ENCODE measurements around the gene RNASE1. TPM values are rescaled to one million over a fixed set of nuclear protein-coding genes. Genes with fewer than 3 reads are reported as not detected.

The RNASE1 gene
- total RNA-seq (ENCODE audit: low replicate concordance): 5.7 TPM in 1 of 2 replicates, not detected in the other

GRCh38 chr14:20802341-20803084 lies at the start of gene RNASE1:
RNASE1 (minus strand) TSS chr14:20802844; CDS start chr14:20802068, 776 bp downstream.
- Mint-ChIP-seq H3K4me3 (no peak within 1 kb of the TSS), H3K36me3 (no peaks in the 10 kb centered on the region), H3K27ac (peak within 1 kb of the TSS; percentile 46)

GRCh38 chr14:20848955-20849570 lies 46.4 kb upstream of the RNASE1 start:
- Histone ChIP-seq H3K79me2 (ENCODE audit: low read depth) (no peaks in the 10 kb centered on the region), H4K20me1 (ENCODE audit: low read depth) (peaks cover 14% of the 10 kb centered on the region), H3K4me2 (peak overlapping the region; percentile 14), H3K9me3 (ENCODE audit: low read depth) (no peaks in the 10 kb centered on the region), H3K9ac (no peak overlapping the region), H3K27me3 (peaks cover 90% of the 10 kb centered on the region), H3F3A (ENCODE audit: low read depth) (peaks cover 20% of the 10 kb centered on the region), H3K36me3 (no peaks in the 10 kb centered on the region), H3K4me1 (peaks cover 14% of the 10 kb centered on the region), H3K27ac (no peak overlapping the region), H3K4me3 (no peak overlapping the region), H2AFZ (replicated peaks) (no peak overlapping the region)
- H3K36me3 Mint-ChIP-seq: no peaks in the 10 kb centered on the region
- no peak overlapping the region for H3K27ac Mint-ChIP-seq
- H3K4me3 Mint-ChIP-seq: peak overlapping the region; percentile 14
- peaks cover 6% of the 10 kb centered on the region for H3K27me3 Mint-ChIP-seq (ENCODE audit: insufficient read depth, low read depth)
- TF ChIP-seq CTCF (IDR thresholded peaks at IDR 0.05) (no peak), EZH2phosphoT487 (IDR thresholded peaks at IDR 0.05) (no peak), EZH2 (IDR thresholded peaks at IDR 0.05) (no peak)
- H3K4me1 Mint-ChIP-seq: peaks cover 13% of the 10 kb centered on the region
- no peaks in the 10 kb centered on the region for H3K9me3 Mint-ChIP-seq
- peak; percentile 65 for DNase-seq (ENCODE audit: low spot score)

More at GRCh38 chr14:20802341-20803084, at the start of gene RNASE1:
- Mint-ChIP-seq H3K4me1 (peaks cover 19% of the 10 kb centered on the region), H3K27me3 (ENCODE audit: insufficient read depth, low read depth) (peaks cover 4% of the 10 kb centered on the region), H3K9me3 (no peaks in the 10 kb centered on the region)
- Histone ChIP-seq H4K20me1 (ENCODE audit: low read depth) (no peaks in the 10 kb centered on the region), H3K27me3 (no peaks in the 10 kb centered on the region), H3K4me2 (no peak within 1 kb of the TSS), H3K4me1 (peaks cover 18% of the 10 kb centered on the region), H2AFZ (replicated peaks) (no peak within 1 kb of the TSS), H3K79me2 (ENCODE audit: low read depth) (no peaks in the 10 kb centered on the region), H3F3A (ENCODE audit: low read depth) (no peaks in the 10 kb centered on the region), H3K9ac (no peak within 1 kb of the TSS), H3K36me3 (no peaks in the 10 kb centered on the region), H3K4me3 (no peak within 1 kb of the TSS), H3K9me3 (ENCODE audit: low read depth) (no peaks in the 10 kb centered on the region), H3K27ac (no peak within 1 kb of the TSS)
- DNase-seq (ENCODE audit: low spot score): no peak
- TF ChIP-seq CTCF (IDR thresholded peaks at IDR 0.05) (no peak), EZH2 (IDR thresholded peaks at IDR 0.05) (no peak), EZH2phosphoT487 (IDR thresholded peaks at IDR 0.05) (no peak)

GRCh38 chr14:20848316-20848954 lies 45.8 kb upstream of the RNASE1 start:
- Histone ChIP-seq H3K79me2 (ENCODE audit: low read depth) (no peaks in the 10 kb centered on the region), H3K4me3 (no peak overlapping the region), H3K27ac (no peak overlapping the region), H3K4me1 (peaks cover 14% of the 10 kb centered on the region), H3K4me2 (peak overlapping the region; percentile 14), H3K9me3 (ENCODE audit: low read depth) (no peaks in the 10 kb centered on the region), H3K27me3 (peaks cover 84% of the 10 kb centered on the region), H3K9ac (no peak overlapping the region), H3K36me3 (no peaks in the 10 kb centered on the region), H2AFZ (replicated peaks) (no peak overlapping the region), H3F3A (ENCODE audit: low read depth) (peaks cover 20% of the 10 kb centered on the region), H4K20me1 (ENCODE audit: low read depth) (peaks cover 14% of the 10 kb centered on the region)
- Mint-ChIP-seq H3K9me3 (no peaks in the 10 kb centered on the region), H3K4me1 (peaks cover 13% of the 10 kb centered on the region), H3K4me3 (peak overlapping the region; percentile 41), H3K36me3 (no peaks in the 10 kb centered on the region), H3K27ac (peak overlapping the region; percentile 16), H3K27me3 (ENCODE audit: insufficient read depth, low read depth) (peaks cover 6% of the 10 kb centered on the region)
- TF ChIP-seq EZH2phosphoT487 (IDR thresholded peaks at IDR 0.05) (no peak), EZH2 (IDR thresholded peaks at IDR 0.05) (no peak), CTCF (IDR thresholded peaks at IDR 0.05) (no peak)
- DNase-seq (ENCODE audit: low spot score): no peak
